Measurements from ENCODE around the gene GIT2. TPM values are rescaled to one million over a fixed set of nuclear protein-coding genes. Genes with fewer than 3 reads are reported as not detected.
"Not testable (repeated sequence)": the region's sequence is repeated elsewhere in the genome, so short reads cannot be mapped to it uniquely, and the experiment has no call there.

The GIT2 gene
- total RNA-seq, 1 donor from 2014 or later = 15.5 TPM

GRCh38 chr12:109894939-109895338 lies 101.2 kb downstream of the GIT2 start:
- DNase-seq (ENCODE audit: low spot score) = no peak
- no peak for ATAC-seq

GRCh38 chr12:109893261-109893995 lies 102.7 kb downstream of the GIT2 start:
- ATAC-seq = no peak
- DNase-seq (ENCODE audit: low spot score) = no peak

- DNase-seq (ENCODE audit: low spot score) (no peak), ATAC-seq (no peak)
Measured at GRCh38 chr12:109892748-109893147, 103.4 kb downstream of the GIT2 start.

GRCh38 chr12:109892165-109892715 lies 103.9 kb downstream of the GIT2 start:
- no peak for DNase-seq (ENCODE audit: low spot score)
- ATAC-seq = no peak

- not testable (repeated sequence) for DNase-seq (ENCODE audit: low spot score); ATAC-seq
Measured at GRCh38 chr12:109891731-109892130, 104.4 kb downstream of the GIT2 start.

GRCh38 chr12:109890620-109891170 lies 105.5 kb downstream of the GIT2 start:
- ATAC-seq (peak; percentile 64), DNase-seq (ENCODE audit: low spot score) (no peak)

GRCh38 chr12:109888179-109889020 lies 107.8 kb downstream of the GIT2 start:
- ATAC-seq (no peak), DNase-seq (ENCODE audit: low spot score) (no peak)

GRCh38 chr12:109885616-109886015 lies 110.6 kb downstream of the GIT2 start:
- ATAC-seq (no peak), DNase-seq (ENCODE audit: low spot score) (no peak)

GRCh38 chr12:109883461-109883860 lies 112.7 kb downstream of the GIT2 start:
- no peak for DNase-seq (ENCODE audit: low spot score)
- ATAC-seq = no peak

- DNase-seq (ENCODE audit: low spot score) = no peak
Measured at GRCh38 chr12:109881752-109882151, 114.4 kb downstream of the GIT2 start.

GRCh38 chr12:109880938-109881337 lies 115.2 kb downstream of the GIT2 start:
- ATAC-seq = peak; percentile 15
- DNase-seq (ENCODE audit: low spot score) = no peak

More at GRCh38 chr12:109881752-109882151, 114.4 kb downstream of the GIT2 start:
- ATAC-seq = no peak

- DNase-seq (ENCODE audit: low spot score) = peak; percentile 89
- peak; percentile 99 for ATAC-seq
Measured at GRCh38 chr12:109880043-109880931, 115.9 kb downstream of the GIT2 start, which contains the start of gene GLTP. TSS of gene GLTP (minus strand) at chr12:109880541. CDS start at chr12:109880374, 167 bp downstream.

Other genes starting within 250 kb of the GIT2 start
- gene TRPV4, start 163.0 kb downstream of the GIT2 start, total RNA-seq = 6.7 TPM
- 8.8 TPM for gene GLTP, start 115.8 kb downstream of the GIT2 start, total RNA-seq
- gene TCHP, start 96.1 kb downstream of the GIT2 start, total RNA-seq = 7.7 TPM
- 16.6 TPM for gene ANKRD13A, start 3.1 kb upstream of the GIT2 start, total RNA-seq
- 6.7 TPM for gene C12orf76, start 52.2 kb upstream of the GIT2 start, total RNA-seq
- gene IFT81, start 128.0 kb upstream of the GIT2 start, total RNA-seq = 2.3 TPM

All from left lobe of liver (tissue), 2 donors.